Measurements from ENCODE around the gene HSP90B1.

The HSP90B1 gene

DNA sequence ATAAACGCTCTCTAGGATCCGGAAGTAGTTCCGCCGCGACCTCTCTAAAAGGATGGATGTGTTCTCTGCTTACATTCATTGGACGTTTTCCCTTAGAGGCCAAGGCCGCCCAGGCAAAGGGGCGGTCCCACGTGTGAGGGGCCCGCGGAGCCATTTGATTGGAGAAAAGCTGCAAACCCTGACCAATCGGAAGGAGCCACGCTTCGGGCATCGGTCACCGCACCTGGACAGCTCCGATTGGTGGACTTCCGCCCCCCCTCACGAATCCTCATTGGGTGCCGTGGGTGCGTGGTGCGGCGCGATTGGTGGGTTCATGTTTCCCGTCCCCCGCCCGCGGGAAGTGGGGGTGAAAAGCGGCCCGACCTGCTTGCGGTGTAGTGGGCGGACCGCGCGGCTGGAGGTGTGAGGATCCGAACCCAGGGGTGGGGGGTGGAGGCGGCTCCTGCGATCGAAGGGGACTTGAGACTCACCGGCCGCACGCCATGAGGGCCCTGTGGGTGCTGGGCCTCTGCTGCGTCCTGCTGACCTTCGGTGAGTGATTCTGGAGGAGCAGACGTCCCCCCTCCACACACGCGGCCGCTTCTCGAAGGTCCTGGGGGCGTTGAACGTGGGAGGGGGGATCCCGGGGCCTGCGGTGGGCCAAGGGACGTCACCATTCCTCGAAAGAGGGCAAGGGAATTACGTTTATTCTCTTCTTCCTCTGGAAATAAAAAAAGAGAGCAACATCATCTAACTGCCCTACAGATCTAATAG, at the start of gene HSP90B1:
Gene HSP90B1, plus strand, starts transcription at position 377 of the 753 bp plus-strand sequence. Its CDS starts 106 bp downstream, at position 483.
- peak; percentile 100 for DNase-seq (ENCODE audit: low spot score)

DNA sequence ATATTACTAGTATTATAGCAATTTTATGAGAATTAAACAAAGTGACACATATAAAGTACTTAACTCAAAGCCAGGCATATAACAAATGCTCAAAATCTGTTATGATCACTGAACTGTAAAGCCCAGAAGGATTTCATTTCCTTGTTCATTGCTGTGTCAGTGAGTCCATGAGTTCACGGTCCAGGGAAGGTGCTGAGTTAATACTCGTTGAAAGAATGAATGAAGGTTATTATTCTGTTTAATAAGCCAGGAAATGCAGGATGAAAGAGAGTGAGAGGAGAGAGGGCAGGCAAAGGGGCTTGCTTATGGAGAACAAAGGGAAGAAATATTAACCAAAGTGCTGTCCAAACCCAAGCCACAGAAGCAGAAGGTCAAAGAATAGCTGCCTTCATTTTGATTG, 48.9 kb upstream of the HSP90B1 start:
- no peak for DNase-seq (ENCODE audit: low spot score)

DNA sequence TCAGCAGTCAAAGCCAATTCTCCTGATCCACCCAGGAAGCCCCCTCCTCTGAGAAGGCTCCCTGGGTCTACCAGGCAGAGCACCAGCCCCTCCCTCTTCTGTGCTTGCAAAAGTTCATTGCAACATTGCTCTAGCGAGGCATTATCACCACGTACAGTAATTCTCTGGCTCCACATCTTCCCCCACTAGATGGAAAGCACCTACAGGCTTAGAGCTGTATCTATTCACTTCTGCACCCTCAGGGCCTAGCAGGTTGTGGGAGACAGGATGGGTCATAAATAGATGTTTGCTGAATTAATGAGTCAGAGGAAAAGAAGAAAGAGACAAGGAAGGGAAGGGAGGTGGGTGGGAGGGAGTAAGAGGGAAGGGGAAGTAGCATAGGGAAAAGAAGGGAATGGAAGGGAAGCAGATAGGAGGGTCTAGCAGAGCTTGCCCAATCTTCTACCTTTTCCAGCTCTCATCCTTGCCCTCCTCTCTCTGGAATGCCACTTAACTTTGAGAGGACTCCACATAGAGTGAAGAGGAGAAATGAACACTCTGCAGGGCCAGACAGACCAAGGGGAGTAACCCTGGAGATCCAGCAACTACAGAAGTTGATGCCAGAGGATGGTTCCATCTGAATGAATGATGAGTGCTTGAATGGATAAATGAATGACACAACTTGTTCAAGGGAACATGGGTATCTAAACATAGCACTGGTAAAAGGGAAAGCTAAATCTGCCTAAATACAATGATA, 47.2 kb upstream of the HSP90B1 start:
- DNase-seq (ENCODE audit: low spot score) = no peak

GRCh38 chr12:103883908-103884307, 46.3 kb upstream of the HSP90B1 start:
- no peak for DNase-seq (ENCODE audit: low spot score)

DNA sequence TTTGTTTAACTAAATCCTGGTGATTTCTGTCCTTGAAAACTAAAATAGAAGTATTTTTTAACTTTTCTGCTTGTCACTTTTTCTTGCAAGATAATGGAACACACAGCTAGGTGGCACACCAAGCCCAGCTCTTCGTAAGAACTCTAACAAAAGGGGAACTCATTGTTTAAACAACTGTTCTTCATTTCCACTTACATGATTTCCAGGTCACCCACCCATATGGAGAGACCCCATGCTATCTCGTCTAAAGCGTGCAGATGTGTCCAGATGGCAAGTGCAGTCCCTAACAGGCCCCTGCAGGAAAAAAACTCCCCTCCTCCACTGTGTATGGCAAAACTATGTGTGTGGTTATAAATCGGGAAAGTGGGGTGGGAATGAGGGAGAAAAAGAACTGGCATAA, 45.9 kb upstream of the HSP90B1 start:
- DNase-seq (ENCODE audit: low spot score) = no peak

DNA sequence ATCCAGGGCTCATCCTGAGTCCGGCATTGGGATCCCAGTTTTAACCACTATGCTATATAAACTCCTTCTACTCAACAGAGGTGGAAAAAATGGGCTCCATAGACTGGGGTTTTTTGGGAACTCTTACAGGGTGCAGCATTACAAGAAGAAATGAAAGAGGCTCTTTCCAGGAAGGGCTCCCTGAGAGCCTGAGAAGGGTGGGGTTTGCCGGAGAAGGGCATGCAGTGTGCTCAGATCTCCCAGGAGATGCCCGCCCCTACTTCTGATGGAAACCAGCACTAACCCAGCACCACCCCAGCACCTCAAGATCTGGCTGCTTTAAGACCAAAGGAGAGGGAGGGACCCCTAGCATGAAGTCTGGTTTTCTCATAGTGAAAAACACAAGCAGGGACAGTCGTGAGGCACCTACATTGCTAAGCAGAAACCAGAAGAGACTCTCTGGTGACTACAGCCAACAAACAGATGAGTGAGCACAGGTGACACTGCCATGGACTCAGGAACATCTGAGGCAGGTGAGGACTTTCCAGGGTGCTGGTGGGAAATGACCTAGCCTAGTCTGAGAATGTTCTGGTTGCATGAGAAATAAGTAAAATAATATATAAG, 43.9 kb upstream of the HSP90B1 start:
- DNase-seq (ENCODE audit: low spot score) = no peak

- no peak for DNase-seq (ENCODE audit: low spot score)
Observed at GRCh38 chr12:103887738-103888137, 42.5 kb upstream of the HSP90B1 start.

GRCh38 chr12:103897316-103897715, 32.9 kb upstream of the HSP90B1 start:
- no peak for DNase-seq (ENCODE audit: low spot score)

DNA sequence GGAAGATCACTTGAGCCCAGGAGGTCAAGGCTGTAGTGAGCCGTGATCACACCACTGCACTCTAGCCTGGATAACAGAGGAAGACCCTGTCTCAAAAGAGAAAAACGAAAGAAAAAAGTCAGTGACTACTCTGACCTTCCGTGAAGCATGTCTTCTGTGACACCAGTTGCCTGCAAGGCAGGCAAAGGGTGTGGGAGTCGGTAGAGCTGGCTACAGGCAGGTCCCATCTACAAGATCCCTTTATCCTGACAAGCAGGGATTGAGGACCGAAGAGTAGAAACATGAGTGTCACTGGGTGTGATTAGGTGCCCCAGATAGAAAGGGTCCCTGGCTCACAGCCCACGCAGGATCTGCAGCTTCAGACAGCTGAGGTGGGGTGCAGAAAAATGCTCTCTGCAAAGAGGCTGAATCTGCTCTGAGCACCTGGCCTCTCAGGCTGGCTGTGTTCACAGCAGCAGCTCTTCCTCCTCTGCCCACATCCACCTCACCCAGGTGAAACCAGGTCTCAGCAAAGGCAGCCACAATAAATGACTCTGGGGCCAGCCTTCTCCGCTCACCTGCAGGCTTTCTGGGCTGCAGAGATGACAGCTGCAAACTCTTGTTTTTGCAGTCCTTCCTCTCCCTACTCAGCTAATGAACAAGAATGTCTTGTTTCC, 28.6 kb upstream of the HSP90B1 start:
- DNase-seq (ENCODE audit: low spot score) = no peak

DNA sequence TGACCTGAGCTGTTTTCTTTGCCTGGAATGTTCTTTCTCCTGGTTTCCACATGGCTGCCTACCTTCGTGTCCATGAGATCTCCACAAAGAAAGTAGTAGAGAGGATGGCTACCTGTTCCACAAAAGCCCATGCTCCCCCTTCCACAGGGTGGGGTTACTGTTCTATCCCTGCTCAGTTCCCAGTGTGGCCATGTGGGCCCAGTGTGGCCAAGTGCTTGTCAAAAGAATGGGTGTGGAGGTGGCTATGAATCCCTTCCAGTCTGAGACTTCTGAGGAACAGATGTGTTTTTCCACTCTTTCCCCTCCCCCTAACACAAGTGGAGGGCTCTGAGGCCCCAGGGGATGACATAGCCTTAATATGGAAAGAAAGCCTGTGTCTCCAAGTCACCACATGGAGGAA, 26.2 kb upstream of the HSP90B1 start:
- DNase-seq (ENCODE audit: low spot score) = no peak

DNA sequence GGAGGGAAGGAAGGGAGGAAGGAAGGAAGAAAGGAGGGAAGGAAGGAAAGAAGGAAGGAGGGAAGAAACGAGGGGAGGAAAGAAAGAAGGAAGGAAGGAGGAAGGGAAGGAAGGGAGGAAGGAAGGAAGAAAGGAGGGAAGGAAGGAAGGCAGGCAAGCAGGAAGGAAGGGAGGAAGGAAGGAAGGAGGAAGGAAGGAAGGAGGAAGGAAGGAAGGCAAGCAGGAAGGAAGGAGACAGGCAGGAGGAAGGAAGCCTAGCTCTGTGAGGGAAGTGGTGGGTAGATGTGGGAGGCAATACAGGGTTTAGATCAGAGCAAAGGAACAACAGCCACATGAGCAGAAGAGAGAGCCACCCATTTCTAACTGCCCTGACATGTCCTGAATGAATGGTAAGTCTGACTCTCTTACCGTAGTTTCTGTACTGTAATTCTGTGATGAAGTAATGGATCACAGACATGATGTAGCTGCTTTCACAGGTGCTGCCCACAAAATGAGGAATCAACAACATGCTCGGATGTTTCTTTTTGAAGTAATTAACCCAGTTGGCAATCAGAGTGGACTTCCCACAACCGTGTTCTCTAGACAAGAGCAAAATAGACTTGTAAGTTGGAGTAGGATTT, 24.4 kb upstream of the HSP90B1 start:
- no peak for DNase-seq (ENCODE audit: low spot score)

GRCh38 chr12:103908246-103908541, 22.0 kb upstream of the HSP90B1 start:
- no peak for DNase-seq (ENCODE audit: low spot score)

- no peak for DNase-seq (ENCODE audit: low spot score)
Observed at GRCh38 chr12:103908877-103909276, 21.3 kb upstream of the HSP90B1 start.

DNA sequence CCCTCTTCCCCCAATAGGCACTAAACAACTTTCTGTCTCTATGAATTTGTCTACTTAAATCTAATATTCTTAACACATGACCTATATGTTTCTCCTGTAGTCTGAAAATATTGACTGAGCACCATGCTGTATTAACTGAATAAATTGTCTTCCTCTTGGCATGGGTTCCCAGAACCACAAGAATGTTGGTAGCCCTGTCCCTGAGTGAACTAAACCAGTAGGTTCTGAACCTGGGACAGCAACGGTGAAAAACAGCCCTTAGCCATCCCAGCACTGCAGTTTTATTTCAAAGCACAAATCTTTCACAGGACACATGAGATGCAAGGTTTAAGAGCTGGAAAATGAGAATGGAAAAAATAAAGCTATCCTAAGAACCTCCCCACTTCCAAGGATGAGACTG, 20.4 kb upstream of the HSP90B1 start:
- DNase-seq (ENCODE audit: low spot score) = no peak

GRCh38 chr12:103912069-103912468, 18.1 kb upstream of the HSP90B1 start:
- no peak for DNase-seq (ENCODE audit: low spot score)

DNA sequence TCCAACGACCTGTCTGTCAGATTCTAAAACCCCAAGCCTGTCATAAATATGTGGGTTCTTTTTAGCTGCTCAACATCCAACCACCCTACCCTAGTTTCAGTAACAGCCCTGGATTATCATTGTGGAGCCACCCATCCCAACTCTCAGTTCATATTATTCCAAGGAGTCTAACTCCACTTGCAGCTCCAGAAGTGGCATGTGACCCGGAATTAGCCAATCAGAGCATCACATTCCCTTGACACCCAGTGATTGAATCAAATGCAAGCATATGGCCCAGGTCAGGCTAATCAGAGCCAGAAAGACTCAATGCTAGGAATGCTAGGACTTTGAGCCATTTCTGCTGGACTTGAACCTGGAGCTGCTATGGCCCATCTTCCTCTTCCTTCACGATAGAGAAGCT, 17.1 kb upstream of the HSP90B1 start:
- no peak for DNase-seq (ENCODE audit: low spot score)

- no peak for DNase-seq (ENCODE audit: low spot score)
Observed at GRCh38 chr12:103915306-103915705, 14.9 kb upstream of the HSP90B1 start.

DNA sequence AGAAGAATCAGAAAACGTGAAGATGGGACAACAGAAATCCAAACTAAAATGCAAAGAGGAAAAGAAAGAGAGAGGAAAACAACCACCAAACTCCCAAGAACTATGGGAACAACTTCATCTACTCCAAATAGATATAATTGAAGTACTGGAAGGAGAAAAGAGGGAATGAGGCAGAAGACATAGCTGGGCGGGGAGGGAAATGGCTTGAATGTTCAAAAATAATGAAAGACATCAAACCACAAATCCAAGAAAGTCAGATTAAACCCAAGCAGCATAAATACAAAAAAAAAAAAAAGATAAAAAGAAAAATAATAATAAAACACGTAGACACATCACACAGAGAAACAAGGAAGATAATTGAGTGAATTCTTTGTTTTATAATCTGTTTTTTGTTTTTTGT, 12.3 kb upstream of the HSP90B1 start:
- no peak for DNase-seq (ENCODE audit: low spot score)

DNA sequence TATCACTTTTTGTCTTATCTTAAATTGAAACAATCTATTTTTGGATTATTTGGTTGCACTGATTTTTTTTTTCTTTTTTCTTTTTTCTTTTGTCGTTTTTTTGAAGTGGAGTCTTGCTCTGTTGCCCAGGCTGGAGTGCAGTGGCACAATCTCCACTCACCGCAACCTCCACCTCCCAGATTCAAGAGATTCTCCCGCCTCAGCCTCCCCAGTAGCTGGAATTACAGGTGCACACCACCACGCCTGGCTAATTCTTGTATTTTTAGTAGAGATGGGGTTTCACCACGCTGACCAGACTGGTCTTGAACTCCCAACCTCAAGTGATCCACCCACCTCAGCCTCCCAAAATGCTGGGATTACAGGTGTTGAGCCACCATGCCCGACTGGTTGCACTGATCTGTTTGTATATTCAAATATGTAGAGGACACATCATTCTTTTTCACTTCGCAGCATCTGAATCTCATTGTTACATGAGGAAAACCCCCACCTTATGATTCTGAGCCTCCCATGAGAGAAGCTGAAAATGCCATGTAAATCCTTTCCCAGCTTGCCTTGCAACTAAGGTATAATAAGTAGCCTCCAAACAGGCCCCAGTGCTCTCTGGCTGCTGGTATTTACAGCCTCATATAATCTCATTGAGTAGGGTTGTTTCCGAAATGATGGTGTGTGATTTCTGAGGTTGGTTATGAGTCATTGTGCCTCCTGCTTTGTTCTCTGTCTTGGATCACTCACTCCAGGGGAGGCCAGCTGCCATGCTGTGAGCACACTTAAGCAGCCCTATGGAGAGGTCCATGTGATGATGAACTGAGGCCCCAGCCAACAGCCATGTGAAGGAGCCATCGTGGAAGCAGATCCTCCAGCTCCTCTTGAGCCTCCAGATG, 5.2 kb upstream of the HSP90B1 start:
- peak; percentile 84 for DNase-seq (ENCODE audit: low spot score)

DNA sequence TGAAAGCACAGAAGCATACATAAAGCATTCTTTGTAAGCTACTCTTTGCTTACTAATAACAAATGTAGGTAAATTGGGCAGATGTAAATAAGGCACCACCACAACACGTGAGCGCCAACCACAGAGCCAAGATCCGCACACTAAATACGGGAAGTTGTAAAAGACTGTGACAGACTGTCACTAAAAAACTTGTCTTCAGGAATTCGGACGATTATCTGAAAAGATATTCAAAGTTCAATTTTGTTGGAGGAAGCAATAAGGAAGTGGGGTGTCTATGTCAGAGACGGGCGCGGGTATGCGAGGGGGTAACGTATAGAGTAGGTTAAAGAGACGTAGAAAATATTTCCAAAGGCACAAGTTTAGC, 1.5 kb upstream of the HSP90B1 start:
- peak; percentile 29 for DNase-seq (ENCODE audit: low spot score)

DNA sequence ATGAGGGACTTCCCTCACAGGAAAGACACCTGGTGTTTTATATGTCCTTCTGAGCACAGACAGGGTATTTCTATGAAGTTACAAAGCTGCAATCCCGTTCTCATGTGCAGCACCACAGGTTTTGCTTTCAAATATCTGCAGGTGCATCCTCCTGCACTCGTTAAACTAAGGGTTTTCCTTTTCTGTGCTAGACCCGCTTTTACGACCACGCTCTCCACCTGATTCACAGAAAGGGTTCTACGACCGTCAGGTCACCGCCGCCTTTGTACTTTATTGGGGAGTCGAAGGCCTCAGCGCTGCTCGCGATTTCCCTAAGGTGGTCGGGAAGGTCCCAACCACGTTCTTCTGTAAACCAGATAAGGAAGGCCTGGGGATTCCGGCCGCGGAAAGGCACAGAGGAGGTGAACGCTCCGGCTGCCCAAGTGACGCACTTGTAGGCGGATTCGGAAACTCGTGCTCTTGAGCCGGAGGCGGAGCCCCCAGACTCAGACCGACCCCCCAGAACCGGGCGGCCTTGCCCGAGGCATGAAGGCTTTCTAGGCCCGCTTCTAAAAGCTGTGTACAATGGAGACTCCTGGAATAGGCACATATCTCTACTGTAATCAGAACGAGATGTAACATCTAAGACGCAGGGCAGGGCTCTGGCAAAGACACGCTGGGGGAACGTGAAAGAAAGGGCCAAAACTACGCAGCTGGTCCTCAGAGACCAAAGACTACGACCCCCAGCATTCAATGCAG, 995 bp upstream of the HSP90B1 start:
- peak; percentile 92 for DNase-seq (ENCODE audit: low spot score)

Data from SW480 (cell line).